Sigmoid colon (tissue), 7 donors: ENCODE measurements around the gene RUNX1. TPM values are rescaled to one million over a fixed set of nuclear protein-coding genes. Genes with fewer than 3 reads are reported as not detected.

Source experiments
- DNase-seq: peaks from one replicate; pipeline ENCODE4 v3.0.0-alpha.2; 2019
- H3K27ac ChIP-seq, 4 donors: fragments of 200-600 bp; sonication (generic); one replicate each; pipeline ENCODE4 v1.5.1; 2016 to 2019; ENCODE audit warnings: mild to moderate bottlenecking in 1 of 4
- H3K27me3 ChIP-seq, 3 donors: fragments of 200-600 bp; sonication (generic); one replicate each; pipeline ENCODE4 v1.5.1; 2019; ENCODE audit warnings: mild to moderate bottlenecking in 1 of 3
- H3K36me3 ChIP-seq, 4 donors: fragments of 200-600 bp; sonication (generic); one replicate each; pipeline ENCODE4 v1.5.1; 2016 to 2019
- H3K4me1 ChIP-seq, 4 donors: fragments of 200-600 bp; sonication (generic); one replicate each; pipeline ENCODE4 v1.5.1; 2017 to 2019
- H3K4me3 ChIP-seq, 4 donors: fragments of 200-600 bp; sonication (generic); one replicate each; pipeline ENCODE4 v1.5.1; 2017 to 2019; ENCODE audit warnings: mild to moderate bottlenecking in 2 of 4, moderate library complexity in 1 of 4
- H3K9me3 ChIP-seq, 4 donors: fragments of 200-600 bp in 3 of 4; sonication (generic) in 3 of 4; one replicate each; pipeline versions ENCODE4 v1.5.1 to v1.6.1; 2013 to 2019
- EP300 ChIP-seq, 4 donors: sonication (generic); formaldehyde crosslinking; IDR thresholded peaks; one replicate each; pipeline ENCODE4 v1.6.1; 2017; ENCODE audit warnings: antibody characterized with exemption in 4 of 4
- POLR2A ChIP-seq, 2 donors: fragments of 450-650 bp; IDR thresholded peaks; one replicate each; pipeline ENCODE4 v1.6.1; 2016; ENCODE audit warnings: antibody characterized with exemption in 2 of 2, mild to moderate bottlenecking in 2 of 2, moderate library complexity in 2 of 2
- POLR2AphosphoS5 ChIP-seq, 4 donors: sonication (generic); formaldehyde crosslinking; IDR thresholded peaks; one replicate each; pipeline ENCODE4 v1.6.1; 2017; ENCODE audit warnings: antibody characterized with exemption in 4 of 4
- WGBS, 2 donors: extraction: QIAGEN DNeasy Blood & Tissue Kit; methylation state at CpG; one replicate each; pipeline ENCODE4 v1.1.7; 2013; 5-methylcytosine and 5-hydroxymethylcytosine counted together
- intact Hi-C: fragments of 100-400 bp; cut with DNase I; formaldehyde crosslinking; loops from one replicate; pipeline ENCODE4 v1.15.1; 2023
- polyA plus RNA-seq, 3 donors: library from polyadenylated mRNA; stranded (reverse); fragments of 200-250 nt; gene quantifications; one replicate each; pipeline ENCODE4 v1.2.3, GENCODE V29; 2013
- total RNA-seq, 4 donors: library from RNA; depleted of rRNA; stranded (reverse); fragments of >200 nt; gene quantifications; one replicate each; pipeline ENCODE4 v1.1.0, GENCODE V29; 2016
- TF ChIP-seq, protein P1 (sequence below), 4 experiments: fragments of 450-650 bp in 3 of 4; fragments of 200-600 bp in 1 of 4; IDR thresholded peaks; one replicate each; pipeline ENCODE4 v1.5.1; 2016 to 2019; ENCODE audit warnings: antibody characterized with exemption in 4 of 4, mild to moderate bottlenecking in 3 of 4, moderate library complexity in 2 of 4
- donor health status: healthy with polysubstance abuse.
- donor health status: Bipolar disorder and iron deficiency.
- donor health status: healthy.

RUNX1 gene
- total and polyA plus RNA-seq, 7 donors, result 2.8 to 23.3 (median 7.5) TPM

DNA sequence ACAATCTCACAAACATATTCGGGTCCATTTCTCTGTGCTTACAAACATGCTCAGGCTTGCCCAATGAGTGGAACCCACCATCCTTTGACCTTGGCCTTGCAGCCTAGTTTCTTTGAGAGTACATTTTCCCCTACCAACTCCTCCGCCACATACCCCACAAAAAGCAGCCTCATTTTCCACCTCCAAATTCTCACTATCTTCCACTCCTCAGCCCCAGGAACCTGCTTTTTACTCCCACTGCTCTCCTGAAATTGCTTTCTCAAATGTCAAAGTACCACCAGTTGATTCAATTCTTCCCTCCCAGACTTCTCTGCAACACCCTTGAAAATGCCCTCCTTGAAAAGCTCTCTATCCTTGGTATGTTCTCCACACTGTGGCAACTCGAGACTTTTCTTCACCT, 103.8 kb downstream of the RUNX1 start:
- no peaks in the 10 kb centered on the region for H3K9me3 ChIP-seq
- intact Hi-C loops, result no loop called here
- no peaks in the 10 kb centered on the region for H3K36me3 ChIP-seq
- TF ChIP-seq POLR2AphosphoS5 (IDR thresholded peaks at IDR 0.05) (no peak), POLR2A (IDR thresholded peaks at IDR 0.05) (no peak), EP300 (IDR thresholded peaks at IDR 0.05) (no peak)
- TF ChIP-seq, protein P1, sequence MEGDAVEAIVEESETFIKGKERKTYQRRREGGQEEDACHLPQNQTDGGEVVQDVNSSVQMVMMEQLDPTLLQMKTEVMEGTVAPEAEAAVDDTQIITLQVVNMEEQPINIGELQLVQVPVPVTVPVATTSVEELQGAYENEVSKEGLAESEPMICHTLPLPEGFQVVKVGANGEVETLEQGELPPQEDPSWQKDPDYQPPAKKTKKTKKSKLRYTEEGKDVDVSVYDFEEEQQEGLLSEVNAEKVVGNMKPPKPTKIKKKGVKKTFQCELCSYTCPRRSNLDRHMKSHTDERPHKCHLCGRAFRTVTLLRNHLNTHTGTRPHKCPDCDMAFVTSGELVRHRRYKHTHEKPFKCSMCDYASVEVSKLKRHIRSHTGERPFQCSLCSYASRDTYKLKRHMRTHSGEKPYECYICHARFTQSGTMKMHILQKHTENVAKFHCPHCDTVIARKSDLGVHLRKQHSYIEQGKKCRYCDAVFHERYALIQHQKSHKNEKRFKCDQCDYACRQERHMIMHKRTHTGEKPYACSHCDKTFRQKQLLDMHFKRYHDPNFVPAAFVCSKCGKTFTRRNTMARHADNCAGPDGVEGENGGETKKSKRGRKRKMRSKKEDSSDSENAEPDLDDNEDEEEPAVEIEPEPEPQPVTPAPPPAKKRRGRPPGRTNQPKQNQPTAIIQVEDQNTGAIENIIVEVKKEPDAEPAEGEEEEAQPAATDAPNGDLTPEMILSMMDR (IDR thresholded peaks at IDR 0.05), result no peak
- H3K4me1 ChIP-seq, result no peaks in the 10 kb centered on the region
- H3K27ac ChIP-seq, result no peak overlapping the region
- 91 to 94% methylated on average over 3 of the region's 3 CpGs for WGBS, 2 donors
- no peaks in the 10 kb centered on the region for H3K27me3 ChIP-seq
- DNase-seq, result no peak
- no peak overlapping the region for H3K4me3 ChIP-seq

DNA sequence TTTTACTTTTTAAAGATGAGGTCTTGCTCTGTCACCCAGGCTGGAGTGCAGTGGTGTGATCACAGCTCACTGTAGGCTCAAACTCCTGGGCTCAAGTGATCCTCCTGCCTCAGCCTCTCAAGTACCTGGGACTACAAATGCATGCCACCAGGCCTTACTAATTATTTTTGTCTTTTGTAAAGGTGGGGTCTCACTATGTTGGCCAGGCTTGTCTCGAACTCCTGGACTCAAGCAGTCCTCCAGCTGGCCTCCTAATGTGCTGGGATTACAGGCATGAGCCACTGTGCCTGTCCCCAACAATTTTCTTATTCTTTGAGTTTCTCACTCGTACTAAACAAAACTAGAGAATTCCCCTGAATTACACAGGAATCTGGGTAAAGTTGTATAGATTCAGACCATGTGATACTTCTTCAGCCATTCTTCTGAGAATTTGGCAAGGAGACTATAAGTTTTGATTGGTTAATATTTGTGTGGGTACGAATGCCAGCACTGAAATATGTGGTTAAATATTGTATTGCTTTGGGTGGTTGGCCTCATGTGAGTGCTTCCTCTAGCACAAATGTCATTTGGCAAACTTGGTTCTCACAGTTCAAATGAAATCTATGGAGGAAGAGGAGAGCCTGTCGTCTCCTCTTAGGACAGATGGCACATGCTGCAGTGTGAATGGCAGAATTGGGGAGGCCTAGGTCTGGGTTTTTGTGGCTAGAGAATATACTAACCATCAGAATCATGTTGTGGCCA, 104.9 kb downstream of the RUNX1 start:
- TF ChIP-seq, protein P1 (IDR thresholded peaks at IDR 0.05), result no peak
- TF ChIP-seq EP300 (IDR thresholded peaks at IDR 0.05), result no peak
- no peak for TF ChIP-seq POLR2A (IDR thresholded peaks at IDR 0.05)
- TF ChIP-seq POLR2AphosphoS5 (IDR thresholded peaks at IDR 0.05), result no peak
- Histone ChIP-seq H3K27me3 (no peaks in the 10 kb centered on the region), H3K9me3 (no peaks in the 10 kb centered on the region), H3K27ac (no peak overlapping the region), H3K36me3 (no peaks in the 10 kb centered on the region), H3K4me3 (no peak overlapping the region), H3K4me1 (no peaks in the 10 kb centered on the region)
- DNase-seq, result no peak
- intact Hi-C loops, result no loop called here
- 80 to 81% methylated on average over 4 of the region's 4 CpGs for WGBS, 2 donors

DNA sequence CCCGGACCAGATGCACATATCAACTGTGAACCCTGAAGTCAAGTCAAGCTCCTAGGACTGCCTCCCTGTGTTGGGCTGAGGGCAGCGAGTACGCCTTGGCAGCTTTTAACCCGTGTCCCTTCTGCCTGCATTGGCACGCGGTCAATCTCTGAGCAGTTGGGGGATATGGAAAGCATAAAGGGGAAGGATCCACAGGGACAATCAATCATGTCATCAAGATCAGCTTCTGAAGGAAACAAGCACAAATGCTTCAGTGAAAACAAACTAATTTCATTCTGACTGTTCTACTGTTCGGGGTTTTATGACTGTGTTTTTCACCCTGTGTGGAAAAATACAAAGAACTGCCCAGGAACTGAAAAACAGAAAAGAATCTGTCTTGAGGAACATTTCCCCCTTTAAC, 106.2 kb downstream of the RUNX1 start:
- no peaks in the 10 kb centered on the region for H3K27me3 ChIP-seq
- no peaks in the 10 kb centered on the region for H3K36me3 ChIP-seq
- WGBS, 2 donors, result 75 to 81% methylated on average over 7 of the region's 7 CpGs
- no peak overlapping the region for H3K27ac ChIP-seq
- intact Hi-C loops, result no loop called here
- H3K4me3 ChIP-seq, result no peak overlapping the region
- peaks cover 0 to 8% (median 0%) of the 10 kb centered on the region in 4 donors for H3K4me1 ChIP-seq
- no peaks in the 10 kb centered on the region for H3K9me3 ChIP-seq
- DNase-seq, result no peak
- TF ChIP-seq EP300 (IDR thresholded peaks at IDR 0.05) (no peak), POLR2AphosphoS5 (IDR thresholded peaks at IDR 0.05) (no peak), POLR2A (IDR thresholded peaks at IDR 0.05) (no peak)
- TF ChIP-seq, protein P1 (IDR thresholded peaks at IDR 0.05), result no peak

DNA sequence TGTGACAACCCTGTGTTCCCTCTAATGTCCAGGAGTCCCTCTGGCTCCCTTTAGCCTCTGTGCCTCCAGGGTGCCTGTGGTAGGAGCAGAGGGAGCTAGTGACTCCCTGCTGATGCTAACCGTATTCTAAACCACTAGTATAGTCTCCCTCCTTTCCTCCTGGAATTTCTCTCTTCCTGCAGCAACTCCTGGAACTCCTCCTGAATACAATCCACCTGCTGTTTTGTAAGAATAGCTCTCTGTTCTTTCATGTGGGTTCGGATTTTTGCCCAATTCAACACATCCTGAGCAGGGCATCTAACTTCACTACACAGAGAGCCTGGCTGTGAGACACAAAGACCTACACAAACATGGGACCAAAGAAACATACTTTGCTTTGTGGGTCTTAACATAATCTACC, 107.9 kb downstream of the RUNX1 start:
- intact Hi-C loops, result no loop called here
- Histone ChIP-seq H3K36me3 (no peaks in the 10 kb centered on the region), H3K27ac (no peak overlapping the region), H3K4me1 (peaks cover 0 to 10% (median 0%) of the 10 kb centered on the region in 4 donors), H3K27me3 (no peaks in the 10 kb centered on the region), H3K4me3 (no peak overlapping the region), H3K9me3 (no peaks in the 10 kb centered on the region)
- DNase-seq, result no peak
- WGBS, 2 donors, result 79 to 90% methylated on average over 2 of the region's 2 CpGs
- no peak for TF ChIP-seq EP300 (IDR thresholded peaks at IDR 0.05)
- TF ChIP-seq POLR2A (IDR thresholded peaks at IDR 0.05), result no peak
- TF ChIP-seq, protein P1 (IDR thresholded peaks at IDR 0.05), result no peak
- TF ChIP-seq POLR2AphosphoS5 (IDR thresholded peaks at IDR 0.05), result no peak
